Measurements from ENCODE around the gene RAPH1. TPM values are rescaled to one million over a fixed set of nuclear protein-coding genes. Genes with fewer than 3 reads are reported as not detected.

Gene RAPH1
- polyA plus RNA-seq, 1 donor (not counting 4 experiments of a cell fraction or from before 2014, with no cell fraction given) = 2.9 TPM

DNA sequence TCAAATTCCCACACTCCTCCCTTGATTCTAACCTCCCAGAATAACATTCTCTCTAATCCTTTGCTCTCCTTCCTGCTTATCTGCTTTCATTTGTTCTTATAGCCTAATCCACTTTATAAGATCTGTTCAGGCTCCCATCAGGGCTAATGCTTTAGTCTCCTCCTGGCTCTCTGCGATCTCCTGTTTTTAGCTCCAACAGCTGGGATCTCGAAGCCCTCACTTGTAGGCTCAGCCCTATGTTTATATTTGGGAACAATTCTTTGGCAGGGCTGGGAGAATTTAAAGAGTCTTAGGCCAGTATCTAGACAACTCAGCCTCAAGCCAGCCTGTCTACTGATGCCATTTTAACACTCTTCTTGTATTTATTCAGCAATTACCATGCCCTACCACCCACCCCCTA, 27.2 kb upstream of the RAPH1 start:
- Histone ChIP-seq H3K4me1 (ENCODE audit: control insufficient read depth, extremely low read depth, insufficient read depth, low read length) (no peaks in the 10 kb centered on the region), H3K4me3 (ENCODE audit: control insufficient read depth in 2 of 3, extremely low read depth in 1 of 3, insufficient read depth in 2 of 3, low read depth in 1 of 3, low read length in 3 of 3) (no peak overlapping the region), H2AFZ (ENCODE audit: control insufficient read depth, low read length) (no peak overlapping the region), H3K36me3 (ENCODE audit: control insufficient read depth in 2 of 2, extremely low read depth in 1 of 2, insufficient read depth in 2 of 2, low read length in 2 of 2) (no peaks in the 10 kb centered on the region), H3K27ac (ENCODE audit: control insufficient read depth, insufficient read depth, low read length) (no peak overlapping the region), H3K9ac (ENCODE audit: control insufficient read depth, extremely low read depth, insufficient read depth, low read length) (no peak overlapping the region), H3K27me3 (ENCODE audit: control insufficient read depth, extremely low read depth, insufficient read depth, low read length) (no peaks in the 10 kb centered on the region), H3K4me2 (ENCODE audit: control insufficient read depth, extremely low read depth, insufficient read depth, low read depth, low read length) (no peak overlapping the region), H3K9me3 (ENCODE audit: control insufficient read depth, low read depth, low read length) (no peaks in the 10 kb centered on the region), H3K79me2 (ENCODE audit: control insufficient read depth, insufficient read depth, low read length) (no peaks in the 10 kb centered on the region), H3K9me1 (ENCODE audit: control insufficient read depth, extremely low read depth, insufficient read depth, low read length) (no peaks in the 10 kb centered on the region), H4K20me1 (ENCODE audit: control insufficient read depth, extremely low read depth, insufficient read depth, low read length) (no peaks in the 10 kb centered on the region)
- dilution Hi-C loops (cut with MboI; ENCODE audit: extremely low pct_ligation_motif_present, low sequenced_read_pairs) = no loop called here
- no peak for DNase-seq (ENCODE audit: low read depth, low spot score)
- FAIRE-seq = no peak
- TF ChIP-seq, protein P1, sequence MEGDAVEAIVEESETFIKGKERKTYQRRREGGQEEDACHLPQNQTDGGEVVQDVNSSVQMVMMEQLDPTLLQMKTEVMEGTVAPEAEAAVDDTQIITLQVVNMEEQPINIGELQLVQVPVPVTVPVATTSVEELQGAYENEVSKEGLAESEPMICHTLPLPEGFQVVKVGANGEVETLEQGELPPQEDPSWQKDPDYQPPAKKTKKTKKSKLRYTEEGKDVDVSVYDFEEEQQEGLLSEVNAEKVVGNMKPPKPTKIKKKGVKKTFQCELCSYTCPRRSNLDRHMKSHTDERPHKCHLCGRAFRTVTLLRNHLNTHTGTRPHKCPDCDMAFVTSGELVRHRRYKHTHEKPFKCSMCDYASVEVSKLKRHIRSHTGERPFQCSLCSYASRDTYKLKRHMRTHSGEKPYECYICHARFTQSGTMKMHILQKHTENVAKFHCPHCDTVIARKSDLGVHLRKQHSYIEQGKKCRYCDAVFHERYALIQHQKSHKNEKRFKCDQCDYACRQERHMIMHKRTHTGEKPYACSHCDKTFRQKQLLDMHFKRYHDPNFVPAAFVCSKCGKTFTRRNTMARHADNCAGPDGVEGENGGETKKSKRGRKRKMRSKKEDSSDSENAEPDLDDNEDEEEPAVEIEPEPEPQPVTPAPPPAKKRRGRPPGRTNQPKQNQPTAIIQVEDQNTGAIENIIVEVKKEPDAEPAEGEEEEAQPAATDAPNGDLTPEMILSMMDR (optimal IDR thresholded peaks at IDR 0.05 in 1 of 3, IDR thresholded peaks at IDR 0.05 in 1 of 3, conservative IDR thresholded peaks at IDR 0.05 in 1 of 3; ENCODE audit: extremely low read depth in 1 of 3, insufficient read depth in 2 of 3, low read length in 3 of 3) = no peak
- no peak for TF ChIP-seq EZH2 (IDR thresholded peaks at IDR 0.05; ENCODE audit: low read length)

DNA sequence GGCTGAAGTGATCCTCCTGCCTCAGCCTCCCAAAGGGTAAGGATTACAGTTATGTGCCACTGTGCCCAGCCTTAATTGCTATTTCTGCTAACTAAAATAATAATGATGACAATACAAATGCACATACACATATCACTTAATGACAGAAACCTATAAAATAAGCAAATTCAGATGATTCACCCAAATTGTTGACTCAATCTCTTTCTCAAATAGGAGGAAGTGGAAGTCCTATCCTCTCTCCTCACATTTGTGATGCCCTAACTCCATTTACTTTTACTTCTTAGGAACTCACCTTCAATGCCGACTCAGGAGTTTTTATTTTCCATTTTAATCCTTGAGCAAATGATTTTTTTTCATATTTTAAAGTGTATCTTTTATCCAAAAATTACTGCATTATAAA, 24.5 kb upstream of the RAPH1 start:
- Histone ChIP-seq H3K9me3 (ENCODE audit: control insufficient read depth, low read depth, low read length) (no peaks in the 10 kb centered on the region), H2AFZ (ENCODE audit: control insufficient read depth, low read length) (no peak overlapping the region), H3K27me3 (ENCODE audit: control insufficient read depth, extremely low read depth, insufficient read depth, low read length) (no peaks in the 10 kb centered on the region), H3K9me1 (ENCODE audit: control insufficient read depth, extremely low read depth, insufficient read depth, low read length) (no peaks in the 10 kb centered on the region), H3K4me2 (ENCODE audit: control insufficient read depth, extremely low read depth, insufficient read depth, low read depth, low read length) (no peak overlapping the region), H3K9ac (ENCODE audit: control insufficient read depth, extremely low read depth, insufficient read depth, low read length) (no peak overlapping the region), H3K27ac (ENCODE audit: control insufficient read depth, insufficient read depth, low read length) (no peak overlapping the region), H3K36me3 (ENCODE audit: control insufficient read depth in 2 of 2, extremely low read depth in 1 of 2, insufficient read depth in 2 of 2, low read length in 2 of 2) (no peaks in the 10 kb centered on the region), H3K4me3 (ENCODE audit: control insufficient read depth in 2 of 3, extremely low read depth in 1 of 3, insufficient read depth in 2 of 3, low read depth in 1 of 3, low read length in 3 of 3) (no peak overlapping the region), H4K20me1 (ENCODE audit: control insufficient read depth, extremely low read depth, insufficient read depth, low read length) (no peaks in the 10 kb centered on the region), H3K4me1 (ENCODE audit: control insufficient read depth, extremely low read depth, insufficient read depth, low read length) (no peaks in the 10 kb centered on the region), H3K79me2 (ENCODE audit: control insufficient read depth, insufficient read depth, low read length) (no peaks in the 10 kb centered on the region)
- no peak for TF ChIP-seq EZH2 (IDR thresholded peaks at IDR 0.05; ENCODE audit: low read length)
- TF ChIP-seq, protein P1 (optimal IDR thresholded peaks at IDR 0.05 in 1 of 3, IDR thresholded peaks at IDR 0.05 in 1 of 3, conservative IDR thresholded peaks at IDR 0.05 in 1 of 3; ENCODE audit: extremely low read depth in 1 of 3, insufficient read depth in 2 of 3, low read length in 3 of 3) = no peak
- dilution Hi-C loops (cut with MboI; ENCODE audit: extremely low pct_ligation_motif_present, low sequenced_read_pairs) = no loop called here
- FAIRE-seq (no peak), DNase-seq (ENCODE audit: low read depth, low spot score) (no peak)
